GM19438 (cell line): ENCODE data around the gene CERS1.

Source experiments
- ATAC-seq: cut with Tn5 transposase; IDR thresholded peaks from one replicate; pipeline ENCODE4 v1.9.1; 2021; ENCODE audit warnings: low read depth; ENCODE audit not compliant: unreplicated experiment

The CERS1 gene

DNA sequence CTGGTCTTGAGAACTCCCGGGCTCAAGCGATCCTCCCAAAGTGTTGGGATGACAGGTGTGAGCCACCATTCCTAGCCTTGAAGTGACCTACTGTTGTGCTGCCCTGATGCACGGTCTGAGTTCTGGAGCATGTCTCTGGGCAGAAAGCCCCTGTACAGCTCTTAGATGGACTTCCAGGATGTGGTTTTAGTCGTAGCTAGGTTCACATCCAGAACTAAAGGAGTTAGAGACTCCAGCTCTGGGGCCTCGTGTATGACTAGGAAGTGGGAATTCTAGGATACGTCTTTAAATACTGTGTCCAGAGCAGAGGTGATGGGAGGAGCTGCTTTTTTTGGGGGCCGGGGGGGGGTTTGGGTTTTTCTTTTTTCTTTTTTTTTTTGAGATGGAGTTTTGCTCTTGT is 52.0 kb downstream of the CERS1 start:
- ATAC-seq = no peak

GRCh38 chr19:18842166-18842565 is 53.8 kb downstream of the CERS1 start:
- ATAC-seq = no peak

DNA sequence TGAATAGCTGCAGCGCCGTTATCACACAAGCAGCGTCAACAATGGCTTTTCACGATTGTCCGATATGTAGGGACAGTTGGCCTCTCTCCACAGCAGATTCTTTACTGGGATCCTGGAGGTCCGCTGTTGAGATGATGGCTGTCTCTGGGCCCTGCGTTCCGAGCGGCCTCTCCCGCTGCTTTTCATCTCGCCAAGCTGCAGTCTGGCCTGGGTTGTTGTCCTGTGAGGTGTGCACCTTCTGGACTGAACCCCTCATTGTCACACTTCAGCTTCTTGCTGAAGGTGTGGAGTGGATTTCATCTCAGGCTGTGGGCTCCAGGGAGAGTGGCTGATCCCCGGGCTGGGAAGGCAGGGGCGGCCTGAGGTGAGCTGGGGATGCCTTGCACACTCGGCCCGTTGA is 54.6 kb downstream of the CERS1 start:
- ATAC-seq = no peak

GRCh38 chr19:18840288-18841267 is 55.4 kb downstream of the CERS1 start:
- no peak for ATAC-seq

GRCh38 chr19:18839465-18840287 is 56.3 kb downstream of the CERS1 start:
- no peak for ATAC-seq

DNA sequence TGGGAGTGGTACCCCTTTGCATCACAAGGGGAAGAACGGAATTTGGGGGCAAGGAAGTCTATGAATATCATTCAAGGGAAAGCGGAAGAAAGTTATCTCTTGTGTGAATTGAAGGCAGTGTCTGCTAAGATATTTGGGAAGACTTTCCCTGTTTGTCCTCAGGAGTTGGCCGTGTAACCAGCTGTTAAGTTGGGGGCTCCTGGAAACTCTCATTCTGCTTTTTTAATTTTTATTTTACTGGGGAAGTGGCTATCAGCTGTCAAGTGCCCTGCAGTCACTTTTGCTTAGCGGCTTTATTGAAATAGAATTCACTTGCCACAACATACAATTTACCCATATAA is 61.3 kb downstream of the CERS1 start:
- no peak for ATAC-seq

DNA sequence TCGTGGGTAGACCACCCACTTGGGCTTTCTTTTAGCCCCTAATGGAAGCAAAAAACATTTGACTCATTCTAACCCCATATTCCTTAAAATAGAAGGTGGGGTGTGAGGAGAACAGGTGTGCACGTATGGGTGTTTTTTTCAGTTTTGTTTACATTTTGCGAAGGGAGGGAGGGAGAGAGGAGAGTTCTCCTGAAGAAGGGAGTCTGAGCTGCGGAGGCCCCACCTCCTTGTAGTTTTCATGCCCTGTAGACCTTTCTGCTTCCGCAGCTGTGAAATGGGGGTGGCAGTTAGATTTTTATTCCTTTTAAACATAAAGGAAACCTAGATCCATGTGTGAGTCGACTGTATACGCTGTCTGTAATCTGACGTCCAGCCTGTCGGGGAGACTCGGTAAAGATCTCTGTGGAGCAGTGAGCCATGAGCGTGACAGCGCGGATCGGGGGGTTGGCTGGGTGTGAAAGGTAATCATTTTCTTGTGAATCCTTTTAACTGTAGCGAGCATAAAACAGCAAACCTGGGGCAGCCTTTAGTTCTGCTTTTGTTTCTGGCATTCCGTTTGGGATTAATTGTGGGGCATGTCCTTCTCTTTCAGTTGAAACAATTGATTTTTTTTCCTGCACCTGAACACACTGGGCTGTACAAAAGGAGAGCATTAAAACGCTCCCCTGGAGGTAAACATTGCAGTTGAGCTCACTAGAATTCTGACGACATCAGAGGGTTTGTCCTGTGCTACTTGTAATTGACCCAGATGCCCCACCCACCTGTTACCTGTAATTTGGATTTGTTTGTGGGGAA is 61.9 kb downstream of the CERS1 start:
- no peak for ATAC-seq

GRCh38 chr19:18833141-18833476 is 62.8 kb downstream of the CERS1 start:
- no peak for ATAC-seq

GRCh38 chr19:18832306-18833140 is 63.4 kb downstream of the CERS1 start:
- ATAC-seq = peak; percentile 16

GRCh38 chr19:18831524-18832305 is 64.2 kb downstream of the CERS1 start, which contains the start of gene UPF1:
Gene UPF1, plus strand, starts transcription at chr19:18831959. Its CDS starts 251 bp downstream, at chr19:18832210.
- ATAC-seq = peak; percentile 68

- no peak for ATAC-seq
These were observed 65.5 kb downstream of the CERS1 start for GRCh38 chr19:18830488-18830887.

DNA sequence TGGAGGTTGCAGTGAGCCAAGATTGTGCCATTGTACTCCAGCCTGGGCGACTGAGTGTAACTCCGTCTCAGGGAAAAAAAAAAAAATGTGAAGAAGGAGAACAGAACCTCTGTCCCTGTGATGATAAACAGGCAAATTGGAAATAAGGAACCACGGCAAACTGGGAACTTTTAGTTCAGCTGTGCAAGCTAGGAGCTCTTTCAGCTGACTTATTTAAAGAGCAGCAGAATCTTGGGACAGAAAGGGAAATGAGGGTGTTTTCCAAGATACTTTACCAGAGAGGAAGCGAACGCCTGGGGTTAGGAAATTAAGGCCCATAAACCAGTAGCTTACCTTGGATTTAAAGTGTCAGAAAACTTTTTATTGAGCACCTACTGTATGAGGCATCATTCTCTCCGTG is 67.2 kb downstream of the CERS1 start:
- no peak for ATAC-seq
